GM21723 (cell line): ENCODE results near the gene ZNF672.
"Not testable (repeated sequence)": the region's sequence is repeated elsewhere in the genome, so short reads cannot be mapped to it uniquely, and the experiment has no call there.

Experiments used
- ATAC-seq: cut with Tn5 transposase; IDR thresholded peaks from one replicate; pipeline ENCODE4 v1.9.1; 2021; ENCODE audit warnings: mild to moderate bottlenecking, moderate library complexity; ENCODE audit not compliant: unreplicated experiment

ZNF672 gene

DNA sequence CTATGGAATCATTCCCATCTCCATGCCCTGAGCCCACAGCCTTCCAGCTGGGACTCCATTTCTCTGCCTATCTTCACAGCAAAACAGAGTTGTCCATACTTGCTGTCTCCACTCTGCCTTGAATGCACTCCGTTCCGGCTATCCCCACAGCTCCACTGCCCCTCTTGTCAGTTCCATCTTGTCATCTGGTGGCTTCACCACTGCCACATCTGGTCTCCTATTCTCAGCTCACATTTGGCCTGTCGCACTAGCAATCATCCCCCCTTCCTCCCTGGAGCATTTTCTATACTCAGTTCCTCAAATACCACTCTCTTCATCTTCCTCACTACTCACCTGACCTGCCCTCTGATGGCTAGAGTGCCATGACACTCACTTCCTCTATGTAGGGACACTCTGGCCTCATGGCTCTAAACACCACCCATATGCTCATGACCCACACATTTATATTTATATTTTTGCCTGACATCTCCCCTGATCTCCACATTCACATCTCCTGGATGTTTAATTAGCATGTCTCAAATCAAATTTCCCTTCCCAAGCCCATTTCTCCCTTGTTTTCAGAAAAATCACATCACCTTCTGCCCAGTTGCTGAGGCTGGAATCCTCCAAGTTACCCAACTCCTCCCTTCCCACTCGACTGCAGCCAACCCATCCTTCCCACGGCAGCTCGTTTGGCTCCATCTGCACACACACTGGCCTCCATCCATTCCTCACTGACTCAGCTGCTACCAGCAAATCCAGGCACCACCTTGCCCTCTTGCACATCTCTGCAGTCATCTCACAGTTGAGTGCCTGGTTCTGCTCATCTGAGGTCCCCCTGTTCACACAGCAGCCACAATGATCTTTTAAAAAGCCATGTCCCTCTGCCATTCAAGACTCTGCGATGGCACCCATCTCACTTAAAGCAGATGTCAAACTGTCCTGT is 14.7 kb downstream of the ZNF672 start:
- ATAC-seq, result no peak

DNA sequence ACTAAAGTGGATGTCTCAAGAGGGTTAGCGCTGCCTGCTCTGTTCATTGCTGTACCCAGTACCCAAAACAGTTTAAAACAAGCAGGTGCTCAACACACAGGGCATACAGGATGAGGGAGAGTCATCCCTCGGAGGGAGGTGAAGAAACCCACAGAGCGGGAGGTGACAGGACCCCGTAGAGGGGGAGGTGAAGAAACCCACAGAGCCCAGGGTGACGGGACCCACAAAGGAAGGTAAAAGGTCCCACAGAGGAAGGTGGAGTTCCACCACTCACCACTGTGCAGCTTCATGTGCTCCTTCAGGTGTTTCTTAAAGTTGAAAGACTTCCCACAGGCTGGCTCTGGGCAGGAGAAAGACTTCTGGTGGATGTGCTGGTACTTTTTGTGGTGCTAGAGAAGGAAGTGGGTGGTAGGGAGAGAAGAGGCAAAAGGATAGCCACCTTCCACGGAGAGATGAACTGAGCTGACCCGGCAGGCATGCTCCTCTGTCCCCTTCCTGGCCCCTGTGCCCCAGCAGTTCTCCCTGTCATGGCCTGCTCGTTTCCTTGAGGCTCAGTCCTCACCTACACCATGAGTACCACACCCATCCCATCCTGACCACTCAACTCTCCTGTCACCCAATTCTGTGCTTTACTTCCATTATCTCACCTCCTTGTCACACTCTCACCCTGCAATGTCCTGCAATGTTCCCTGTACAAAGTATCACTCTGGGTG is 15.8 kb downstream of the ZNF672 start:
- ATAC-seq, result no peak

- no peak for ATAC-seq
Observed at GRCh38 chr1:248855580-248855979, 17.6 kb downstream of the ZNF672 start.

DNA sequence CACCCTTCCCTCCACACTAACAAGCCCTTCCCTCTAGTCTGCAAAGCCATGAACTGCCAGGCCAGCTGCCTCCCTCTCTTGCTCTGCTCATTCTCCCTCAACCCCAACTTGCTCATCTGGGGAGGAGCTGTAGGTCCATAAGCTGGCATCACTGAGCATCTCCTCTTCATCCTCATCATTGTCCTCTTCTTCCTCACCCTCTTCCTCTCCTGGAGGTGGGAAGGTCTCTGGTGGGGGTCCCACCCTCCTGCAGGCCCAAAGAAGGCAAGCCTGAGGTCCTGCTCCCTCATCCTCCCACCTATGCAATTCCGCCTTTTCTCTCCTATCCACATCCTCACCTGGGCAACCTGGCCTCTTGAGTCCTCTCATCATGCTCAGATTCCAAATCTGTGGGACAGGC is 18.2 kb downstream of the ZNF672 start:
- no peak for ATAC-seq

DNA sequence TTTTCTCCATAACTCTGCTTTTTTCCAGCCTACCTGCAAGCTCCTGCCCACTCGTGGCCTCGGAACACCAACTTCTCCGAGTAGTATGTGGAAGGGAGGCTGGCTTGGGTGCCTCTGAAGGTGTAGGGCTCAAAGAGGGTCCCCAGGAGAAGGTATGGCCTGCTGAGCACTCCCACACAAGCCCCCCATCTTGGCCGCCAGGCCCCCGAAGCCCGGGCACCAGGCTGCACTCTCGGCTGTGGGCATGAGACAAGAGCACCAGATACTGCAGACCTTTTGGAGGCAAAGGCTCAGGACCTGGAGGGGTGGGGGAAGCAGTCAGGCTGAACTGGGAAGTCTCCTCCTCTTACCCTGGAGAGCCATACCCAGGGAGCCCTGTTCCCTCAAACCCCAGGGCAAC is 19.2 kb downstream of the ZNF672 start:
- no peak for ATAC-seq

DNA sequence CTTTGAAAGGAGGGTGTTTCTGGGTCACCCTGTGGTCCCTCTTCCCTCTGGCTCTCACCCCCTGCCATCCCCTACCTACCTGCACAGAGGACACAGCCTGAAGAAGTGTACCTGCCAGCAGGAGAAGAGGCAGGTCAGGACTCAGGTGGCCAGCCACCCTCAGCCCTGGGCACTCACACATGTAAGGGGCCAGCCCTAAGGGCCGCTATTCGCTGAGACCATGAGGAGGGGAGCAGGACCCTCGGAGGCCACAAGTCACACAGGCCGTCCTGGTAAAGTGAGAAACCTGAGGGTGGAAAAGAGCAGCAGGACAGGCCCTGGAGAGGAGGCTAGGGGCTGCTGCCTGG is 19.7 kb downstream of the ZNF672 start:
- ATAC-seq, result peak; percentile 1

DNA sequence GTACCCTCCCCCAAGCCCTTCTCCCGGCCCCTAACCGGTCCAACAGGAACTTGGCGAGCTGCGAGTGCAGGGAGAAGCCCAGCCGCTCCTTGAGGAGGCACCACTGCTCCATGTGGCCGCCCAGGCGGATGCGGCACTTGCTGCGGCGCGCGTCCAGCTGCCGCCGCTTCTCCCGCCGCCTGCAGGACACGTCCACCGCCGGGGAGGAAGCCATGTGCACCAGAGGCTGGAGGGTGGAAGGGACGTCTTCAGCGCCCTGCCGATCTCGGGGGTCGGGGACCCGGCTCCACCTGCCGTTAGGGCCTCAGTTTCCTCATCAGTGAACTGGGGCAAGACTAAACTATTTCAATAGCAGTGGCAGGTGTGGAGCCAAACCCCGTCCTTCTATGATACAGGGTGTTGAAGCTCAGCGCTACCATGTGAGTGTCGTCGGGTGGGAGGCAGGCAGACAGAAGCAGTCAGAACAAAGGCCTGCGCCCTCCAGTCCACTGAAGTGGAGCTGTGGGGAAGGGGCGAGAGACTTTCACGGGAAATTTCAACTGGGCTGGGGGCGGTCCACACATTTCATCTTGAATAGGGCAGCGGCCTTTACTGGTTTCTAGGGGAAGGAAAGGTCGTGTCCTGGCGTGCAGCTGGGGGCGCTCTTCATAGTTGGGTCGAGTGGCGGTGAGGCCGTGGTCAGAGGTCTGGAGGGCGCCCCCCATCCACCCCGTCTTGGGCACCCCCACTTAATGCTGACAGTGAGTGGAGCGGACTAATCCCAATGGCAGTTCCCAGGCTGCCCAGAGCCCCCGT is 20.3 kb downstream of the ZNF672 start:
- peak; percentile 45 for ATAC-seq

GRCh38 chr1:248858891-248859889 is 21.2 kb downstream of the ZNF672 start, which contains the start of gene ZNF692:
TSS of gene ZNF692 (minus strand) at chr1:248859085. CDS start at chr1:248858309, 776 bp downstream.
- peak; percentile 80 for ATAC-seq

DNA sequence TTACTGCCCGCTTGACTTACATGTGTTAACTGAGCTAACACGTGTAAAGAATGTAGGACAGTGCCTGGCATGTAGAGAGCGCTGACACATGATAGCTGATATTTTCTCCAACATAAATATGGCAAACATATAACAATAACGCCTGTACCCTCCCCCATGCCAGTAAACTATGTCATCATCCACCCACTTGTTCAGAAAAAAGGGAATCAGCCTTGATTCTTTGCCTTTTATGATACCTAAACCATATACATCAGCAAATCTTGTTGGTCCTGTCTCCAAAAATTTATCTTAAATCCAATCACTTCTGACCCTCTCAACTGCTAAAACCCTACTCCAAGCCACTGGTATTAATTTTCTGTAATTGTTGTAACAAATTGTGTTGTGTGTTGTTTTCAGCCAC is 22.0 kb downstream of the ZNF672 start:
- no peak for ATAC-seq

DNA sequence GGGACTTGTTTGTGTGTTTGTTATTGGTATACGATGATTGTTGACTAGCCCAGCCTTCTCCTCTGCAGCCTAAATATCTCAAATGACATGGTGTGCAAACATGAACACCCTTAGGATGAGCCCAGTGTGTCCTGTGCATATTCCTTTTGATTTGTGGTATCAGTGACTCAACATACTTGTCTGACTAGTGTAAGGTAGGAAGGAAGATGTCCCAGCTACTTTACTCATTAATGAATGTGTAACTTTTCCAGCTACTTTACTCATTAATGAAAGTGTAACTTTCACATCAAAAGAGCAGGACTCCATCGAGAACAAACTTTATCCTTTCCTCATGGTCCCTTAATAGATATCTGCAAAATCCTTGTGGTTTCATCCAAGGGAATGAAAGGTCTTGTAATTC is 23.6 kb downstream of the ZNF672 start:
- ATAC-seq, result no peak

DNA sequence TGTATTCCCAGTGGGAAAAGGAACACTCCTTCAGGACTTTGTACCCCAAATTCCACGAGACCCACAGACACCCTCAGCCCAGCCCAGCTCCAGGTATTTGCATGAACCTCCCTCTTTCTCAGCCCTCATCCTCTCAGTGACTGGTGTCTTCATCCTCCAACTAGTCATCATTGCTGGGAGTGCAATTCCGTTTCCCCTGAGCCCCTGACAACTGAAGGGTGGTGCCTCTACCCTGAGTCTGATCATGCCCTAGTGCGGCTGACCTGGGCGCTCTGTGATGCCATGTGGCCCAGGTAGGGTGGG is 24.6 kb downstream of the ZNF672 start:
- ATAC-seq, result peak; percentile 13

DNA sequence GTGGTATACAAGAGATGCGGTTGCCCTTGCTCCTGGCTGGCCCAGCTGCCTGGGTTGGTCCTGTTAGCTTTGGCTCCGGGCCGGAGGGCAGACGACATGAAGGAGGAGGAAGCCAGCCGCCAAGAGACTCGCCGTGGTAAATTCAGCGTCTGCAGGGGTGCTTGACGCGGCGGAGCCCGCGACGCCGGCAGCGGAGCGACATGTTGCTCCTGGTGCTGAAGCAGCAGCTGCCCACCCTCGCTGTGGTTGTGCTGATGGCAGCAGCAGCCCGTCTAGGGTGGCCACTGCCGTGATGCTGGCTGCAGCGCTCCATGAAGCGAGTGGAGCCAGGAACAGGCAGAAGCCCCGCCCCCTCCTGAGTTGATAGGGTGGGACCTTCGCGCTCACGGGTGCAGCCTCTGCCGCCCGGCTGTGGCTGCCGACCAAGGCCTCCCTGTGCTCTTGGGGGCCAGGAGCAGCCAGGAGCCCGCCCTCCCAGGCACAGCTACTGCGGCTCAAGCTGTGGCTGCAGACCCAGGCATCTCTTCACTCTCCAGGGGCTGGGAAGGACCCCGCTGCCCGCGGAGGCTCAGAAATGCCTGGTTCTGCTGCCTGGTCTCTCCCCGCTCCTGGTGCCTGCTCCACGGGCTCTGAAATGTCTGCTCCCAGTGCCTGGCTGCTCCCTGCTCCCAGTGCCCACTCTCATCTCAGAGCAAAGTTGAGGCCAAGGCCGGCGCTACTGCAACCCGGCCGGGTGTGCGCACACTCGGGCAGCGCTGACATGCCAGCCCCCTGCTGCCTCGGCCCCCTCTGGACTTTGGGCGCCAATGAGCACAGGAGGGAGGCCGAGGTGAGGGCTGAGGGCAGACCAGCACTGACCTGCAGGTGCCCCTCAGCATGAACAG is 25.2 kb downstream of the ZNF672 start:
- ATAC-seq, result peak; percentile 73

DNA sequence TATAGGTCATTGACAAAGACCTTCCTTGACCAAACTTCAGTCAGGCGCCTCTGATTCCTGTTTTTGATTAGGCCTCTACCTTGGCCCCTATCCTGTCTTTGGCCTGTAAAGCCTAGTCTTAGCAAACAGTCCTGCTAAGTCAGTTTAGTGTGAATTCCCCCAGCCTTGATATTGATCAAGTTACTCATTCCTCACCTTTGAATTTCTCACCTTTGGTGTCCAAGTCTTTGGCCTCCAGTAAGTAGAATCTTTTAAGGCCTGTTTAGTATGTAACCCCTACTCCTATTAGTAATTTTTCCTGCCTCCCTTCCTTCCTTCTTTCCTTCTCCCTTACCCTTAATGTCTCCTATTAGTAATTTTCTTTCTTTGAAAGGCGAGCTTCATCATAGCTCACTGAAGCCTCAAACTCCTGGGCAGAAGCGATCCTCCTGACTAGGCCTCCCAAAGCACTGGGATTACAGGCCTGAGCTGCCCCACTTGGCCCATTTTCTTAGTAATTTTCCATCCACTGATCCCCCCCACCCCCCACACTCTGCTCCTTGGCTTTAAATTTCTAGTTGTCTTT is 33.9 kb downstream of the ZNF672 start:
- no peak for ATAC-seq

DNA sequence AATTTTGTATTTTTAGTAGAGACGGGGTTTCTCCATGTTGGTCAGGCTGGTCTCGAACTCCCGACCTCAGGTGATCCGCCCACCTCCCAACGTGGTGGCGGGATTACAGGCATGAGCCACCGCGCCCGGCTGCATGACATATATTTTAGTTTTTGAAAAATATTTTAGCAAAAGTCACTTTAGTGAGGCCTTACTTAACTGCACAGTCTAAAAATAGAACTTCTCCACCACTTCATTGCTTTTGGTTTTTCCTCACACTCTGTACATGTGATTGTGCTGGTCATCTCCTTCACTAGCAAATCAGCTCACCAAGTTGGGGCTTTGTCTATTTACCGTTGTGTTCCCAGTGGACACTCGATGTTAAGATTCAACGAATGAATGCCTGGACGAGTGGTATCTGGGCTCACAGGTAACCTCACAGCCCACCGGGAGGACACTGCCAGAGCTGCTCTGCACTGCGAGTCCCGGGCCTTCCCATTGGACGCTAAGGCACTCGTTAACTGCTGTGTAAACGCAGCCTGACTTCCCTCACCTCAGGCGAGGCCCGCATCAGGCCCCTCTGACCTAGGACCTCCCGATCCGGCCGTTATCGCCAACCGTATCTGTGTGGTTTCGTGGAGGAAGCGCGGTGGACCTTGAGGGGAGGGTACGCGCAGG is 34.9 kb downstream of the ZNF672 start:
- peak; percentile 44 for ATAC-seq

GRCh38 chr1:248873409-248873992 is 35.5 kb downstream of the ZNF672 start:
- peak; percentile 85 for ATAC-seq

DNA sequence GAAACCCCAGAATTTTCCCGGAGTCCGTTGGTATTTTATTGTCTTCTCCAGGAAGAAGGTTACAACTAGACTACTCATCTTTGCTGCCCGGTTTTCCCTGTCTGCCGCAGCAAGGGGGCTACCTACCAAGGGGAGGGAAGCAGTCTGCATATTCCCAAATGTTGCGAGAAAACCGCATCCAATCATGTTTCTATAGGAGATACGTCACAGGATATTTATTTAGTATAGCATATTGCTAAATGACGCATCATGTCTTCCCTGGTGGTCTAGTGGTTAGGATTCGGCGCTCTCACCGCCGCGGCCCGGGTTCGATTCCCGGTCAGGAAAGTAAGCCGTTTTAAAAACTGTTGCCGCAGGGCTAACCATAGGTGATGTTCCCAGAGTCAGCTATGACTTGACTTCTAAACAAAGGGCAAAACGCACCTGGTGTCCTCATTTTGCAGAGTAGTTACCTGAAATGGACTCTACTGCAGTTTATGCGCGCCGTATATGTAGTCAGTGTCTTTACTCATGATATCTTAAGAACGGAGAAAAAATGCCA is 36.0 kb downstream of the ZNF672 start:
- ATAC-seq, result peak; percentile 74

GRCh38 chr1:248881261-248881660 is 43.2 kb downstream of the ZNF672 start:
- ATAC-seq, result no peak

GRCh38 chr1:248882427-248882826 is 44.4 kb downstream of the ZNF672 start:
- not testable (repeated sequence) for ATAC-seq
